ENCODE results near the gene PLCL2. TPM values are rescaled to one million over a fixed set of nuclear protein-coding genes. Genes with fewer than 3 reads are reported as not detected.

PLCL2 gene
- total RNA-seq, 4 donors from 2014 or later, result 18.1 to 31.3 (median 27.7) TPM

DNA sequence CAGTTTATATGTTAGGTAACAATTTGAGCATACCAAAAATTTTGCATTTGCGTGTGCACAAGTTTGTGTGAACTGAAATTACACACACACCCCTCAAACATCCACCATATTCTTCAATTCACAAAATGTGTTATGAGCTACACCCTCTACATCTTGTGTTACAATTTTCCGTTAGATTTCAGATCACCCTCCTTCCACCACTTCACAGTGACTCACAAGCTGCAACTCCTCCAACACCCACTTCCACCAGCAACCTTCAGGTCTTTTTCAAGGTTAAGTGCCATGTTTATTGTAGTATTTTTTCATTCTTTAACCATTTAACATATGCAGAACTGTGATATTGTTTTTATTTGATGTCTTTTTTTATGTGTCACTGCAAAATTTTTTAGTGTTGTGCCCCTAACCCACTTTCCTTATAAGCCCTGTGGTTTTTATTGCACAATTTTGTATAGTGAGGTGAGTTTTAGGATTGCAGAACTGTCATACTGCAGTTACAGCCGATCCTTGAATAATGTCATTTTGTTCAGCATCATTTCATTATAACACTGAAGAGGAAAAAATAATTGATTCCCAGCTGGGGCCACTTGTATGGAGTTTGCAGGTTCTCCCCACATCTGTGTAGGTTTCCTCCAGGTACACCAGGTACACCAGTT, 148.9 kb downstream of the PLCL2 start:
- TF ChIP-seq, protein P1, sequence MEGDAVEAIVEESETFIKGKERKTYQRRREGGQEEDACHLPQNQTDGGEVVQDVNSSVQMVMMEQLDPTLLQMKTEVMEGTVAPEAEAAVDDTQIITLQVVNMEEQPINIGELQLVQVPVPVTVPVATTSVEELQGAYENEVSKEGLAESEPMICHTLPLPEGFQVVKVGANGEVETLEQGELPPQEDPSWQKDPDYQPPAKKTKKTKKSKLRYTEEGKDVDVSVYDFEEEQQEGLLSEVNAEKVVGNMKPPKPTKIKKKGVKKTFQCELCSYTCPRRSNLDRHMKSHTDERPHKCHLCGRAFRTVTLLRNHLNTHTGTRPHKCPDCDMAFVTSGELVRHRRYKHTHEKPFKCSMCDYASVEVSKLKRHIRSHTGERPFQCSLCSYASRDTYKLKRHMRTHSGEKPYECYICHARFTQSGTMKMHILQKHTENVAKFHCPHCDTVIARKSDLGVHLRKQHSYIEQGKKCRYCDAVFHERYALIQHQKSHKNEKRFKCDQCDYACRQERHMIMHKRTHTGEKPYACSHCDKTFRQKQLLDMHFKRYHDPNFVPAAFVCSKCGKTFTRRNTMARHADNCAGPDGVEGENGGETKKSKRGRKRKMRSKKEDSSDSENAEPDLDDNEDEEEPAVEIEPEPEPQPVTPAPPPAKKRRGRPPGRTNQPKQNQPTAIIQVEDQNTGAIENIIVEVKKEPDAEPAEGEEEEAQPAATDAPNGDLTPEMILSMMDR (IDR thresholded peaks at IDR 0.05; ENCODE audit: low read depth), result no peak

DNA sequence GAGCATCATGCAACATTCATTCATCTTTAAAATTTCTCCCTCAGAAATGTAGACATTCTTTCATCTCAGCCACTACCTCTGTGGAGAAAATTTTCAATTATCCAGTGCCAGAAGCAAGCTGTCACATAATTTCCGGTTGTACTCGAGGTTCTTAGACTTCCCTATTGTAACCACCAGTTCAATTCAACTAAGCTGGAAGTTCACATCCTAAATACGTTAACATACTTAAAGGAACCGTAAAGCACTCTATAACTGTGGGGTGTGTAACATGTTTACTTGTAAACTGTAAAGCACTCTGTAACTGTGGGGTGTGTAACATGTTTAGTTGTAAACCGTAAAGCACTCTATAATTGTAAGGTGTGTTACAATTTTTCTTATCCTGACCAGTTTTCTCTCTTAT, 150.3 kb downstream of the PLCL2 start:
- TF ChIP-seq, protein P1 (IDR thresholded peaks at IDR 0.05; ENCODE audit: low read depth), result no peak

DNA sequence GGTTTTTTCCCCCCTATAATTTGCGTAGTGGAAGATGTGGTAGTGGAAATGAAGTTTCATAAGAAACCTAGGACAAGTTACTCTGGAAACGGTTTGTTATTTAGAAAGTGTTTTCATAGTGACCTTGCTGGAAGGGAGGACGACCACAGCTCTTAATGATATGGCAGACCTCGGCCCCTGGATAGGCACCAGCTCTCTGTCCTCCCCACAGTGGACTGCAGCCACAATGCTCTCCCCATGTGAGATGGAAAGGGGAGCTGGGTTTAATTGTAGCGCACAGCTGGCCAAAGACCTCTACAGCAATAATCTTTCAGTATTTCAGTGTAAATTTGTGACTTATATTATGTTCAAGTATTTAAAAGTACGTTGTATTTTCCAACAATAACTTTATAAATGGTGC, 151.2 kb downstream of the PLCL2 start:
- TF ChIP-seq, protein P1 (IDR thresholded peaks at IDR 0.05; ENCODE audit: low read depth), result no peak

DNA sequence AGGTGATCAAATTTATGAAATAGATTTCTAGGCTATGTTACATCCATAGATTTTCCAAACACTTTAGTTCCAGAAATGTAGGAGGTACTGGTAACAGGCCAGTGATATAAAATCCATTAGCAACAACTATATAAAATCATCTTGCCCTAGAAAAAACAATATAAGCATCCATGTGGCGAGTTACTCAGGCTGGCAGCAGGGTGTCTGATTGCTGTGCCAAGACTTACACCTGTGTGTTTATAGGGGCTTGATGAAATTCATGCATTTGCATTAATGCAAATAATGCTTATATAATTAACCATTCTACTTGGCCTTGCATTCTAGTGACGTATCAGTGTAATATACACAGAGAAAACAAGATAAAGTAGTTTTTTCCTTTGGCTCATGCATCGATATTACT, 153.4 kb downstream of the PLCL2 start:
- TF ChIP-seq, protein P1 (IDR thresholded peaks at IDR 0.05; ENCODE audit: low read depth), result no peak

DNA sequence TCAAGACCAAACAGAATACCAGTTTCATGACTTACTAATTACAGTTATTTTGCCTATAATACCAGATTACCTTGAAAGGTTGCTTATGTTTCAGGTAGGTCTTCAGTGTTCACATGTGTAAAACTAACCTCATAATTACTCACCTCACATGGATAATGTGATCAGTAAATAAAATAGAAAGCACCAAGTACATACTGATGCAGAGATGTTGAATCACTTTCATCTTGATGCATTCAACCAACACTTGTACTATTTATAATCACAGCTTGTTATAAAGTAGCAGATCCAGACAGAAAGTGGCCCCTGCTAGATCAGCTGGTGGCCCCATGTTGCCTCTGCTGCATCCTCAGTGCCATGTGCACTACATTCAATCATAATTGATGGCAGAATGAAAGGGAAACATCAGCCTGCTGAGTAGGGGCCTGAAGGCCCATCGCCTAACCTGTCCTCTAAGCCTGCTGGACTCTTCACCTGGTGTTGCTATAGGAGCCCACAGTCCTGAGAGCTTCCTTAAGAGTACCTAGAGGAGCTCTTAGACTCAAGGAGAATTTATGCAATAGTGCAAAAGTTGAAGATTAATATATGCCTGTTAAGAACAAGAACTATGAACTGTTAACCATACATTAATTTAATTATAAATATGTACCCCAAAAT, 154.3 kb downstream of the PLCL2 start:
- TF ChIP-seq, protein P1 (IDR thresholded peaks at IDR 0.05; ENCODE audit: low read depth), result no peak

DNA sequence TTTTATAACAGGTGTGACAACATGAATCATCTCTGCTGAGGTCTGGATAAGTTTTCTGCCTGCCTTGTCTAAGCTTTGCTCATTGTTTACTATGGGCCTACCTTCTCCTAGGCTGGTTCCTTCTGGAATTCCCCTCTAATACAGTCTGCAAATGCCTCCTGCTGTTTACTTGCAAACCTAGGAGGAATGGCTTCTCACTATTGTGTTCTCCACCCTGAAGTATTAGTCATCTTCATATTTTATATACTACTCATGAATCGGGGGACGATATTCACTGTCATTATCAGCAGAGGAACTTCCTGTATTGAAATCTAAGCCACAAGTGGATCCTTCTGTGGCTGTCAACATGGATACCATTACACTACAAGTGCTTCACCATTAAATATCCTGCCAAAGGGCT, 154.8 kb downstream of the PLCL2 start:
- TF ChIP-seq, protein P1 (IDR thresholded peaks at IDR 0.05; ENCODE audit: low read depth), result no peak

DNA sequence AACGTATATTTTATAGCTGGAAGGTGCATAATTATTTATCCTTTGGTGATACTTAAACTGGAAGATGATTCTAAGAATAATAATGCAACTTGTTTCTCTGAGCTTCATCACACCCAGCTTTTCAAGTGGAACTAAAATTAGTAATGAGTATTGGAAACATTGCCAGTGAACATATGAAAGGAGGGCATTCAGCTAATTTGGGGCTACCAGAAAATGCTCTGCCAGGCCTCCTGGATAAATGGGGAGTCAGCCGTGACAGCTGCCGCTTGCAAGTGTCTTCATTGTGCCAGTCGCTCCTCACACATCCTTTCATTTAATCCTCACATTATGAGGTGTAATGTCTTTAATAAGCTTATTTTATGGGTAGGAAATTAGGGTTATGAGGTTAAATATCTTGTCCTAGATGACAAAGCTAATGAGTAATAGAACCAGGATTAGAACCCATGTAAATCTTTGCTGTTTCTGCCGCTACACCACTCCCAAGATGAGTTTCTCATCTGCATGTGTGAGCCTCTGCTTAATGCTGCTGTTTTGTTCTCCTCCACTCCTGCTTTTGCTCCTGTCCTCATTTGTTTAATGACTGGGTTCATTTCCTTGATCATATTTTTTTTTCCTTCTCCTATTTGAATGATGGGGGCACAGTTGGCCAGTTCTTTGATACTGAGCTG, 155.7 kb downstream of the PLCL2 start:
- TF ChIP-seq, protein P1 (IDR thresholded peaks at IDR 0.05; ENCODE audit: low read depth), result no peak

Measured in subcutaneous adipose tissue (tissue), 4 donors.